ENCODE measurements around the gene MCTP2. TPM values are rescaled to one million over a fixed set of nuclear protein-coding genes. Genes with fewer than 3 reads are reported as not detected.

MCTP2 gene
- total RNA-seq, 1 experiment from 2014 or later, result 1.3 TPM

DNA sequence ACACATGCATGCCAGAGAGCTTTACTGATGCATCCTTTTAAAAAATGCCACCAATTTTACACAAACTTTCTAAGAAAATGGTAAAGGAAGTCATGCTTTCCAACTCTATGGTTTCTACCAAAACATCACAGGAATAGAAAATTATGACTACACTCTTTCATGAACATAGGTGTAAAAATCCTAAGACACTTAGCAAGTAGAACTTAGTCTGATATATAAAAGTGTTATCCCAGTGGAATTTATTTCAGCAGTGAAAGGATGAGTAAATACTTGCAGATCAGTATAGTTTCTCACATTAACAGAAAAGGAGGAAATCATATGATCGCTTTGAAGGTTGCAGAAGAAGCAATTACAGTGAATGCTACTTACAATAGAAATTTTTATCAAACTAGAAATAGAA lies 43.4 kb downstream of the MCTP2 start:
- Histone ChIP-seq H2BK15ac (ENCODE audit: low read depth, low read length) (no peak overlapping the region), H3K14ac (ENCODE audit: insufficient read depth, low read length) (no peak overlapping the region), H3K4me1 (ENCODE audit: insufficient read depth, low read length) (no peaks in the 10 kb centered on the region), H3K4me2 (ENCODE audit: insufficient read depth, insufficient read length, low read length) (no peak overlapping the region), H2AFZ (ENCODE audit: low read length) (no peak overlapping the region), H3K18ac (ENCODE audit: insufficient read length, low read depth, low read length) (no peak overlapping the region), H3K9ac (ENCODE audit: extremely low read depth, insufficient read length, low read length) (no peak overlapping the region), H3K79me2 (ENCODE audit: insufficient read depth, low read length) (no peaks in the 10 kb centered on the region), H3K23me2 (ENCODE audit: insufficient read length, low read depth, low read length, poor library complexity, severe bottlenecking) (no peaks in the 10 kb centered on the region), H3T11ph (ENCODE audit: low read length) (no peak overlapping the region), H4K5ac (ENCODE audit: insufficient read length, low read depth, low read length) (no peak overlapping the region), H3K27me3 (ENCODE audit: insufficient read depth, low read length) (no peaks in the 10 kb centered on the region), H3K4ac (ENCODE audit: low read depth, low read length) (no peak overlapping the region), H4K8ac (replicated peaks; ENCODE audit: insufficient read length, low read depth, low read length) (no peak overlapping the region), H2AK5ac (ENCODE audit: insufficient read length, low read length) (no peak overlapping the region), H4K91ac (ENCODE audit: insufficient read length, low read depth, low read length) (no peak overlapping the region), H3K79me1 (ENCODE audit: insufficient read depth, low read depth, low read length, poor library complexity, severe bottlenecking) (no peaks in the 10 kb centered on the region), H3K56ac (ENCODE audit: insufficient read length, low read depth, low read length) (no peak overlapping the region), H2BK12ac (ENCODE audit: insufficient read length, low read depth, low read length) (no peak overlapping the region), H4K20me1 (ENCODE audit: control insufficient read depth, insufficient read depth, insufficient read length) (no peaks in the 10 kb centered on the region), H3K9me3 (ENCODE audit: control insufficient read depth, low read depth, low read length) (no peaks in the 10 kb centered on the region), H3K23ac (ENCODE audit: insufficient read length, low read depth, low read length) (no peak overlapping the region), H2BK120ac (ENCODE audit: low read depth, low read length, poor library complexity, severe bottlenecking) (no peak overlapping the region), H3K27ac (ENCODE audit: insufficient read length, low read depth, low read length) (no peak overlapping the region), H2BK5ac (ENCODE audit: insufficient read length, low read length) (no peak overlapping the region), H2BK20ac (ENCODE audit: low read depth, low read length, poor library complexity, severe bottlenecking) (no peak overlapping the region)
- H3K27me3 Mint-ChIP-seq (ENCODE audit: low read depth), result no peaks in the 10 kb centered on the region
- H3K36me3 Mint-ChIP-seq (ENCODE audit: insufficient read depth in 1 of 3, low read depth in 3 of 3), result no peaks in the 10 kb centered on the region
- H3K27ac Mint-ChIP-seq, result no peak overlapping the region
- no peaks in the 10 kb centered on the region for H3K9me3 Mint-ChIP-seq
- DNase-seq, result no peak
- TF ChIP-seq, protein P1, sequence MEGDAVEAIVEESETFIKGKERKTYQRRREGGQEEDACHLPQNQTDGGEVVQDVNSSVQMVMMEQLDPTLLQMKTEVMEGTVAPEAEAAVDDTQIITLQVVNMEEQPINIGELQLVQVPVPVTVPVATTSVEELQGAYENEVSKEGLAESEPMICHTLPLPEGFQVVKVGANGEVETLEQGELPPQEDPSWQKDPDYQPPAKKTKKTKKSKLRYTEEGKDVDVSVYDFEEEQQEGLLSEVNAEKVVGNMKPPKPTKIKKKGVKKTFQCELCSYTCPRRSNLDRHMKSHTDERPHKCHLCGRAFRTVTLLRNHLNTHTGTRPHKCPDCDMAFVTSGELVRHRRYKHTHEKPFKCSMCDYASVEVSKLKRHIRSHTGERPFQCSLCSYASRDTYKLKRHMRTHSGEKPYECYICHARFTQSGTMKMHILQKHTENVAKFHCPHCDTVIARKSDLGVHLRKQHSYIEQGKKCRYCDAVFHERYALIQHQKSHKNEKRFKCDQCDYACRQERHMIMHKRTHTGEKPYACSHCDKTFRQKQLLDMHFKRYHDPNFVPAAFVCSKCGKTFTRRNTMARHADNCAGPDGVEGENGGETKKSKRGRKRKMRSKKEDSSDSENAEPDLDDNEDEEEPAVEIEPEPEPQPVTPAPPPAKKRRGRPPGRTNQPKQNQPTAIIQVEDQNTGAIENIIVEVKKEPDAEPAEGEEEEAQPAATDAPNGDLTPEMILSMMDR (conservative IDR thresholded peaks at IDR 0.05), result no peak
- H3K4me3 Mint-ChIP-seq, result no peak overlapping the region
- no CpG with 5 or more reads among the region's 1 CpG for WGBS (ENCODE audit: extremely low coverage, insufficient read length, low lambda C conversion rate)
- H3K4me1 Mint-ChIP-seq, result no peaks in the 10 kb centered on the region

Measured in H9 (cell line).